Stimulated activated CD4-positive, alpha-beta T cell treated with anti-CD3 and anti-CD28 coated beads, Interleukin-2, amount 100 ng/mL, for 24 hours (primary cell): ENCODE data around the gene PZP.
"Not testable (repeated sequence)": the region's sequence is repeated elsewhere in the genome, so short reads cannot be mapped to it uniquely, and the experiment has no call there.

Experiments used
- DNase-seq, 2 donors: peaks; one replicate each; pipeline ENCODE4 v3.0.0-alpha.2; 2020

The PZP gene

DNA sequence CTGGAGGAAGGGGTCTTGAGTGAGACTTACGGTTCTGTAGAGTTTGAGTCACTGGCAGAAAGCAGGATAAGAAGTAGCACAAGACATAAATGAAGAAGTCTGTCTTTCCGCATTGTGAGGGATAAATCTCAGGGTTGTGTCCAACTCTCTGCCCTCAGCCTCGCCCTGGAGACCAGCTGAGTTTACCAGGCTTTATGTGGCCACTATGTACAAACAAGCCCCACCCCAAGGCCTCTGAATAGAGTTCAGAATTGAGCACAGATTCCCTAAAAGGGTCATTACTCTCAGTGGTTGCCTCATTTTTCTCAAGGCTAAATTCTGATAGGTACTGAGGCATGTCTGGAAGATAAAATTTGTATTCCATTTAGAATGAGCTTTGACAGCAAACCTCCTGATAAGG, at the start of gene PZP:
TSS of gene PZP (minus strand) at position 167 of the 400 bp plus-strand sequence. CDS start at position 113, 54 bp downstream.
- no peak for DNase-seq

GRCh38 chr12:9256758-9257405, 48.7 kb upstream of the PZP start:
- no peak for DNase-seq

DNA sequence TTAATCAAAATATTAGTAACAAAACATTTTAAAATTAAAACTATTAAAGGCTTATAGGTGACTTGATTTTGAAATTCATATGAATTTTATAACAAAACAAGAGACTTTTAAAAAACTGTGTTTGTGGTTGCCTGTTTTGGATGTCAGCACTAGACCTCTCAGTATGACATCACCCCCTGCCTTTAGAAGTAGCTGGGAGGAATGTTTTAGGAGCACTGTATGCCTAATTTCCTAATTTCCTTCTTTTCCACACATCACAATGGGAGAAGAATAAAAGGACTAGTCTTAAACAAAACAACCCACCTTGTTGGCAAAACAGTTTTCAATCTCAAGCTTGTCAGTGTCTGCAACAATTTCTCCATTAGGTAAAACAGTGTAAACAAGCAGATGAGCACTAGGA, 48.1 kb upstream of the PZP start:
- DNase-seq: no peak

DNA sequence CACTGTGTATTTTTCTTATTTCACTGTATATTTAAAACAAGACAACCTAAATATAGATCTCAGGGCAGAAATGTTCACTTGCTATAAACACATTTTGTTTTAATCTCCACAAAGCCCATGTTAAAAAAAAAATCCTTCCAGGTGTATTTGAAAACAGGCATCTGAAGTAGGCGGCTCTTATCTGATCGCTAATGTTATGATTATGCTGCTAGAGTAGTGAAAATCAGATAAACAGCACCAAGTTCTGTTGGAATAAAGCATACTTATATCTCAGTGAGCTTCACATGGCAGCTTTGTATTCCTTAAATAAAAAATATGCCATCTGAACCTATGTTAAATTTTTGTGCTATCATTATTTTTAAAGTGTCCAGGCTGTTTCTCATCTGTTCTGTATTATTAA, 47.6 kb upstream of the PZP start:
- DNase-seq: no peak

- DNase-seq: no peak
Observed at GRCh38 chr12:9253464-9253863, 45.3 kb upstream of the PZP start.

DNA sequence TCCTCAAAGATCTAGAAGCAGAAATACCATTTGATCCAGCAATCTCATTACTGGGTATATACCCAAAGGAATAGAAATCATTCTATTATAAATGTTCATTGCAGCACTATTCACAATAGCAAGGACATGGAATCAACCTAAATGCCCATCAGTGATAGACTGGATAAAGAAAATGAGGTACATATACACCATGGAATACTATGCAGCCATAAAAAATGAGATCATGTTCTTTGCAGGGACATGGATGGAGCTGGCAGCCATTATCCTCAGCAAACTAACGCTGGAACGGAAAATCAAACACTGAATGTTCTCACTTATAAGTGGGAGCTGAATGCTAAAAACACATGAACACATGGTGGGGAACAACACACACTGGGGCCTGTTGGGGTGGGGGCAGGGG, 44.6 kb upstream of the PZP start:
- not testable (repeated sequence) for DNase-seq

- DNase-seq: no peak
Observed at GRCh38 chr12:9252256-9252655, 44.1 kb upstream of the PZP start.

- no peak for DNase-seq
Observed at GRCh38 chr12:9248435-9248834, 40.2 kb upstream of the PZP start.

DNA sequence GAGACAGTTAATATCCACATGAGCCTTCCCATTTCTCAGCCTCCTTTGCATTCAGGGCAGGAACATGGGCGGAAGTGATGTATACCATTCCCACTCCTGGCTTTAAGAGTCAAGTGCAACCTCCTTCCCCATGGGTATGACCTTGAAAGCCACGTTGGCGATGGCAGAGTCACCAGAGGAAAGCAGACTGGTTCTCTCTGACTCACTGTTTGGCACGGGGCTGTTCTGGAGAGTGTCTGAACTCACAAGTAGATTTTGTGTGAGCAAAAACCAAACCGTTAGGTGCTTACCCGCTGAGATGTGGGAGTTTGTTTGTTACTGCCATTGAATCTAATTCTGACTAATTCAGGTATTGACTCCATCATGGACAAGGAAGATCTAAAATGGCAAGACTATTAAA, 36.7 kb upstream of the PZP start:
- DNase-seq: peak; percentile 68 to 71

DNA sequence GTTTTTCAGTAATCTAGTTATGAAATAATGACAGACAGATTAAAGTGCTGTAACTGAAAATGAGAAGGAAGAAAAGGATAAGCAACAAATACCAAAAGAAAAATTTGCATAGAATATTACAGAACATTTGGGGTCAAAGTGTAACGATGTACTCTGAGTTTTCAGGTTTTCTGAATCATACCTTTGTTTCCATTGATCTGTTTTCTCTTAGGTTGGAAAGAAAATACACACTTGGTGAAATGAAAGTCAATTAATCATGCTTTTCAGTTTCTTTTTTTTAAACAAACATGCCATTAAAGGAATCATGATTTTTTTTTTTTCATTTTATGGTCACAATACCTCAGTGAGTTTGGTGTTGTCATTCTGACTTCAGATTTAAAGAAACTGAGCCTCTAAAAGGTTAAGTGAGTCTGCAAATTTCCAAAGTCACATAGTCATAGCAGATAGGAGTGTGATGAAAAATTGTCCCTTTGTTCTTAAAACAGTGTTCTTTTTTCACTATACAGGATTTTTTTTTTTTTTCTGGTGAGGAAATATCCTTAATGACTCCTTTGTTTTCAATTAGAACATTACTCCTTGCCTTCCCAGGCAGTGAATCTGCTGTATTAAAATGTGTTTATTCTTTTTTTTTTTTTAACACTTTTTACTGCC, 35.9 kb upstream of the PZP start:
- no peak for DNase-seq

DNA sequence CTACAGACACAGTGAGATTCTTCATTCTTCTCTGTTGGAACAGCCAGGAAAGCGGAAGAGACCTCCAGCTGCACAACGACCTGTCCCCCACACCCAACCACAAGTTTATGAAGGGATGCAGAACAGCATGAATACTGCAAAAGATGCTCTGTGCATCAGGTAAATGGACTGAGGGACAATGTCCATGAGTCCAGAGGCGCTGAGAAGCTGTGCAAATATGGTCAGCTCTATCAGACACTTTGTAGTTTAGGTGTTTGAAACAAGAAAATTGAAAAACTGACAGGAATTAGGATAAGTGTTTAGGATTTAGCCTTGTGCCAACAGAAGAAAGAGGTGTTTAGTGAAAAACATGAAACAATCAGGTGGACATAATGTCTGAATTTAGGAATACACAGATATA, 33.1 kb upstream of the PZP start:
- DNase-seq: no peak

DNA sequence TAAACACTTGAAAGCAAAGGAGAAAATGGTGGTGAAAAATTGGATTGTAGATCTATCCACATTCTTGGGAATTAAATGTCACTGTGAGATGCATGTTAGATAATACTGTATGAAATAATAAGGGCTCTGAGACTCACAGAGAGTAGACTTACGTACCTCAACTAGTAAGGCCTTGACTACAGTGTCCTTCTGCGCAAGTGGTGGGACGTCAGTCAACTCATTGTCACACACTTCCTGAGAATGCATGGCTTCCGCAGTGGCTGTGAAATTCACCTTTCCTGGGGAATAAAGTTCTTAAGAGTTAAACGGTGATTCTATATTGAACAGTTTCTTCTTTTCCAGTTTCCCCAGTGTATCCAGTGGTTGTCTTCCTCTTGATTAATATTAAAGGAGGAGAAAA, 32.6 kb upstream of the PZP start:
- no peak for DNase-seq

DNA sequence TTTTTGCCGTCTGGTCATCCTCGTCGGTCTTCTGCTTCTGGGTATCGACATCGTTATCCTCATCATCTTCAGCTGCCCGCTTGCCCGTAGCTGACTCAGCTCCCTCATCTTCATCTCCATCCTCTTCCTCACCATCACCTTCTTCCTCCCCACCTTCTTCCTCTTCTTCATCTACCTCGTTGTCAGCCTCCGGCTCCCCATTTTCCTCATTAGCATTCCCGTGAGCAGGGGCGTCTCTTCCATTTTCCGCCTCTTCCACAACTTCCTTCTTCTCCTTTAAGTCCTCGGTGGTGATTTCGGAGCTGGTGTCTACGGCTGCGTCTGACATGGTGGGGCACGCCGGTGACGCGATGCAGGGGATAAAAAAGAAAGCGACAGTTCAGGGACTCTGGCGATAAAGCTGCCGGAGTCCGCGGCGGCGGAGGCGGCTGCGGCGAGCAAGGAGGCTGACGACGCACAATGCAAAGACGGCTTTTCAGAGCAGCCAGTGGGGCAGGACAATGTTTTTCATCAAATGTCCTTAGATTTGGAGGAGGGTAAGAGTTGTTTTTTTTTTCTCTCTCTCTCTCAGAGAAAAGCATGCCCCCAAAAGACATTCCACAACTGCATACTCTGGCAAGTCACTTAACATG, 31.9 kb upstream of the PZP start:
- DNase-seq: peak; percentile 28 to 55

- DNase-seq: no peak
Observed at GRCh38 chr12:9237286-9237685, 29.1 kb upstream of the PZP start.

- no peak for DNase-seq
Observed at GRCh38 chr12:9235519-9235918, 27.3 kb upstream of the PZP start.

DNA sequence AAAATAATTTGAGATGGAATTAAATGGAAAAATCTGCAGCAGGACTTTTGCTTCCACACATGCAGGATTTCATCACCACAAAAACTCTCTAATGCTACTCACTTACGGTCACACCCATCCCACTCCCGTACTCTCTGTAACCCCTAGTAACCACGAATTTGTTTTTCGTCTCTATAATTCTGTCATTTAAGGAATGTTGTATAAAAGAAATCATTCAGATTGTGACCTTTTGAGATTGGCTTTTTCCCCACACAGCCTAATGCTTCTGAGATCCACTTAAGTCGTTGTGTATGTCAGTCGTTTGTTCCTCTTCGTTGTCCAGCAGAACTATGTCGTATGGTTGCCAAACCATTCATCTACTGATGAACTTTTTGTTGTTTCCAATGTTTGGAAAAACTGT, 19.8 kb upstream of the PZP start:
- no peak for DNase-seq

DNA sequence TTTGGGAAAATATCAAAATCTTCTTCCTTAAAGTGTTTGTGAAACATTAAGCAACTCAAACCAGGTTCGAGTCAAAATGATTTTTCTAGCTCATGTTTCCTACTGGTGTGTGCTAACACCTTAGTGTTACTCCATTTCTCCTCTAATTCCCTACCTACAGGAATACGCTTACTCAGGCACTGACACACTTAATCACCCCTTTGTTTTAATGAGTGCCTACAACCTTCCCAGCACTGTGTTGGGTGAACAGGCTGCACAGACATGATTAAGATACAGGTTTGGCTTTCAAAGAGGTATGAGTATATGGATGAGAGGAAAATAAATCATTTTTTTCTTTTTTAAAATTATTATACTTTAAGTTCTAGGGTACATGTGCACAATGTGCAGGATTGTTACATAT, 15.6 kb upstream of the PZP start:
- no peak for DNase-seq

GRCh38 chr12:9221483-9221882, 13.3 kb upstream of the PZP start:
- no peak for DNase-seq

DNA sequence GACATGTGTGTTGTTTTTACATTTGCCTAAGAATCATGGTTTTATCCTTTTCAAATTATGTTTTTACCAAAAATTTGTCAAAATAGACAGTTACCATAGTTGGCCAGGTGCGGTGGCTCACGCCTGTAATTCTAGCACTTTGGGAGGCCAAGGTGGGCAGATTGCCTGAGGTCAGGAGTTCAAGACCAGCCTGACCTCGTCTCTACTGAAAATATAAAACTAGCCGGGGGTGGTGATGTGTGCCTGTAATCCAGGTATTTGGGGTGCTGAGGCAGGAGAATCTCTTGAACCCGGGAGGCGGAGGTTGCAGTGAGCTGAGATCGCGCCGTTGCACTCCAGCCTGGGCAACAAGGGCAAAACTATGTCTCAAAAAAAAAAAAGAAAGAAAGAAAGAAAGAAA, 12.8 kb upstream of the PZP start:
- DNase-seq: not testable (repeated sequence)

- no peak for DNase-seq
Observed at GRCh38 chr12:9214534-9214933, 6.3 kb upstream of the PZP start.

DNA sequence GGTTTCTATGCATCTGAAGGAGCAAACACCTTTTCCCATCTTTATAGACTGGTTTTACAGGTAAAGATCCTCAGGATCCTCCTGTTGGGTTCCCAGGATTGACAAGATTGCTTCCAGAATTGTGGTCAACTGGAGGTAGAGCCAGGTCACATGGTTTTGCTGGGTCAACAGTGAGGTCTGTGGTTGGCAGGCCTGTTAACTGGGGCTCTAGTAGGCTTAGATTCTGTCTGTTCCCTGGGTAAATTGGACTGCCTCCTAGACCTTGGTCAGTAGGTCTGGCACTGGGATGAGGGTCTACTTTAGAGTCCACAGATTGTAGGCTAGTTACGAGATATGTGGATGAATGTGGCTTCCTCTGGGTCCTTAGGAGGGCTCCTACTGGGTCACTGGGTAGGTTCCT, 3.5 kb upstream of the PZP start:
- DNase-seq: no peak

GRCh38 chr12:9204380-9204779, 3.8 kb downstream of the PZP start:
- no peak for DNase-seq

- DNase-seq: no peak
Observed at GRCh38 chr12:9198012-9198411, 10.2 kb downstream of the PZP start.

GRCh38 chr12:9184276-9184675, 23.9 kb downstream of the PZP start:
- no peak for DNase-seq

GRCh38 chr12:9180810-9181209, 27.4 kb downstream of the PZP start:
- no peak for DNase-seq
